GM12864 (cell line): ENCODE measurements around the gene IBA57.
A peak's percentile ranks its signal among the peaks of the same experiment; 100 is the strongest.

Experiments
- DNase-seq: peaks from one replicate; pipeline ENCODE4 v3.0.0-alpha.2; 2011; ENCODE audit warnings: low read depth
- H3K4me3 ChIP-seq: 2 replicates; pipeline ENCODE4 v1.5.1; 2011; ENCODE audit warnings: mild to moderate bottlenecking, low read depth, low read length, control low read depth
- TF ChIP-seq, protein P1 (sequence below): IDR thresholded peaks from 2 replicates; pipeline ENCODE4 v1.5.1; 2011; ENCODE audit warnings: low read depth, mild to moderate bottlenecking, moderate library complexity, low read length, control low read depth, inconsistent platforms; ENCODE audit errors: missing control alignments

IBA57 gene

DNA sequence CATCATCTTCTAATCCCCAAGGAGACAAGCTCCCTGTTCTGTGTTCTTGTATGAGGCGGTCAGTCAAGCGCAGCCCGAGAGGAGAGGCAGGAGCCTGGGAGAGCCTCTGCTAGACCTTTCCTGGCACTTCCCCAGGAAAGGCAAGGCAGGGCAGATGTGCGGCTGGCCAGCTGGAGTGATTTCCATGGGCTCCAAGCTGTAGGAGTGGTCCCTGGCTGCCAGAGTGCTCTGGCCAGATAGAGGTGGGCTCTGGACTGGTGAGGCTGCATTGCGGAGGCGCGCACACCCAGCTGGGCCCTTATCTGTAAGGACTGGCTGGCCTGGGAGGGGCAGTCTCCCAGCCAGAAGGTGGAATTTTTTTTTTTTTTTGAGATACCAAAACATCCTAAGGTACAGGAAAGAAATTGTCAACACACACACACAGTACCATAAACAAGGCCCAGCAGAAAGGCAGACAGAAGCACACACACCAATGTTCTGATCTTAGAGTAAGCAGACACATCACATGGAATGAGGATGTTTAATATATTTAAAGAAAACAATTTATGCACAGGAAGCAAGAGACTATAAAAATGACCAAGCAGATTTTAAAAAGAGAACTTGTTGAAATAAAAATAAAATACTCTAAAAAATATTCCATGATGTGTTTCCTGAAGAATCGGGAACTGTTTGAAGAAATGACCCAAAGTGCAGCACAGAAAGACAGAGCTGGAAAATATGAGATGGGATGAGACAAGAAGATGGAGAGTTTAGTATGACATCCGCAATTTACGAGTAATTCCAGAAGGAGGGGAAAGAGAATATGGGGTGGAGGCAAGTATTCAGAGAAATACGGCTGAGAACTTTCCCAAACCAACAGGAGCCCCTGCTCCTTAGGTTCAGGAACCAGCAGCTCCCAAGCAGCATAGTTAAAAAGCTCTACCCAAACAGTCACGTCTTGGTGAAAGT is 13.4 kb downstream of the IBA57 start:
- no peak overlapping the region for H3K4me3 ChIP-seq
- no peak for DNase-seq

DNA sequence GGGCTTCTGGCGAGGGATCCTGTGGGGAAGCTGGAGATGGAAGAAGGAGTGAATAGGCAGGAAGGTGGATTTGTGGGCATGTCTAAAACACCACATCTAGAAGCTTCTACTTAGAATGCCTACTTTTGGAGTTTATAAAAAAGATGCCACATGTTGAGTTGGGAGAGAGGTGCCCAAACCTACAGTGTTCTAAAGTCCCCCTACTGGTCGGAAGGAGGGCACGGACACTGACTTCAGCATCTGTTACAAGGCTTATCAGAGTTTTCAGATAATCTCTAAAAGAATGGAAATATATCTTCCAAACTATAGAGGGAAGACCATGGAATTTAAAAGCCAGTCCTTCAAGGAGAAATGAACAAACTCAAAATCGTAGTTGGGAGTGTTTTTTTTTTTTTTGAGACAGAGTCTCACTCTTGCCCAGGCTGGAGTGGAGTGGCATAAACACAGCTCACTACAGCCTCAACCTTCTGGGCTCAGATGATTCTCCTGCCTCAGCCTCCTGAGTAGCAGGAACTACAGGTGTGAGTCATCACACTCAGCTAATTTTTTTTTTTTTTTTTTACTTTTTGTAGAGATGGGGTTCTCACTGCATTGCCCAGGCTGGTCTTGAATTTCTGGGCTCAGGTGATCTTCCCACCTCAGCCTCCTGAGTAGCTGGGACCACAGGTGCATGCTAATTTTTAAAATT is 14.8 kb downstream of the IBA57 start:
- DNase-seq, result no peak
- TF ChIP-seq, protein P1, sequence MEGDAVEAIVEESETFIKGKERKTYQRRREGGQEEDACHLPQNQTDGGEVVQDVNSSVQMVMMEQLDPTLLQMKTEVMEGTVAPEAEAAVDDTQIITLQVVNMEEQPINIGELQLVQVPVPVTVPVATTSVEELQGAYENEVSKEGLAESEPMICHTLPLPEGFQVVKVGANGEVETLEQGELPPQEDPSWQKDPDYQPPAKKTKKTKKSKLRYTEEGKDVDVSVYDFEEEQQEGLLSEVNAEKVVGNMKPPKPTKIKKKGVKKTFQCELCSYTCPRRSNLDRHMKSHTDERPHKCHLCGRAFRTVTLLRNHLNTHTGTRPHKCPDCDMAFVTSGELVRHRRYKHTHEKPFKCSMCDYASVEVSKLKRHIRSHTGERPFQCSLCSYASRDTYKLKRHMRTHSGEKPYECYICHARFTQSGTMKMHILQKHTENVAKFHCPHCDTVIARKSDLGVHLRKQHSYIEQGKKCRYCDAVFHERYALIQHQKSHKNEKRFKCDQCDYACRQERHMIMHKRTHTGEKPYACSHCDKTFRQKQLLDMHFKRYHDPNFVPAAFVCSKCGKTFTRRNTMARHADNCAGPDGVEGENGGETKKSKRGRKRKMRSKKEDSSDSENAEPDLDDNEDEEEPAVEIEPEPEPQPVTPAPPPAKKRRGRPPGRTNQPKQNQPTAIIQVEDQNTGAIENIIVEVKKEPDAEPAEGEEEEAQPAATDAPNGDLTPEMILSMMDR, result peak; percentile 43
- no peak overlapping the region for H3K4me3 ChIP-seq

More for the DNA sequence above, 13.4 kb downstream of the IBA57 start:
- TF ChIP-seq, protein P1, result no peak

DNA sequence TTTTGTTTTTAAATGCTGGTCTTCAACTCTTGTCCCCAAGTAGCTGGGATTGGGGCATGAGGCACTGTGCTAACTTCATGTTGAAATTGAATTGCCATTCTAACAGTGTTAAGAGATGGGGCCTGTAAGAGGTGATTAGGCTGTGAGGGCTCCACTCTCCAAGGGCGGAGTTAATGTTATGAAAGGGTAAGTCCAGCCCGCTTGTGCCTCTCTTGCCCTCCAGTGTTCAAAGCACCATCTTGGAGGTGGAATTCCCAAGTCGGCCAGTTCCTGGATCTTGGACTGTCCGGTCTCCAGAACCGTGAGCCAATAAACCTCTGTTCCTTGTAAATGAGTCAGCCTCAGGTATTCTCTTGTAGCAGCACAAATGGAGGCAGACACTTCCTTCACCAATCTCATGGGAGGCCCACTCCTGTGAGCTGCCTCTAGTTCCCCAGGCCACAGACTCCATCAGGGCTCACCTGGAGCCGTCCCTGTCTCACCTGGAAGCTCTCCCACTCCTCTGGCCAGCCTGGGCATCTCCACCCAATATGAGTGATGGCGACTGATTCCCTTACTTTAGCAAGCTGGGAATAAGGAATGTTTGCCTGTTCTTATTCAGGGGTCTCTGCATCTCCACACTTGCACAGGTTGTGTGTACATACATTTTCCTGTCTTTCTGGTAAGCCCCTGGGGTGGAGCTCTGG is 15.5 kb downstream of the IBA57 start:
- TF ChIP-seq, protein P1, result no peak
- H3K4me3 ChIP-seq, result no peak overlapping the region
- no peak for DNase-seq

DNA sequence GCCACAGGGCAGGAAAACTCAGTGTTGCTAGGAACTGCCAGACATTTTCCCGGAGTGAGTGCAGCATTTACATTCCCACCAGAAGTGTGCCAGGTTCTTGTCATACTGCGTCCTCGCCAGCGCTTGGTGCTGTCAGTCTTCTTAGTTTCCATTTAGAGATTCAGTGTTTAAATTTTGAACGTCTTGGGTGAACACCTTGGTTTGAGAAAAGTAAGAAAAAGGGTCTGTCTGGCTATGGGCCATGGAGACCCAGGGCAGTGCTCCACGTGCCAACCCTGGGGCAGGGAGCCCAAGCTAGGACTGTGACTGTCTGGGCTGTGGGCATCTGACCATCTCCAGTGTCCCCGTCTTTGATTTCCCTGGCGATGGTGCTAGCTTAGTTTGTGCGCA is 16.0 kb downstream of the IBA57 start:
- TF ChIP-seq, protein P1, result no peak
- DNase-seq, result no peak
- H3K4me3 ChIP-seq, result no peak overlapping the region

DNA sequence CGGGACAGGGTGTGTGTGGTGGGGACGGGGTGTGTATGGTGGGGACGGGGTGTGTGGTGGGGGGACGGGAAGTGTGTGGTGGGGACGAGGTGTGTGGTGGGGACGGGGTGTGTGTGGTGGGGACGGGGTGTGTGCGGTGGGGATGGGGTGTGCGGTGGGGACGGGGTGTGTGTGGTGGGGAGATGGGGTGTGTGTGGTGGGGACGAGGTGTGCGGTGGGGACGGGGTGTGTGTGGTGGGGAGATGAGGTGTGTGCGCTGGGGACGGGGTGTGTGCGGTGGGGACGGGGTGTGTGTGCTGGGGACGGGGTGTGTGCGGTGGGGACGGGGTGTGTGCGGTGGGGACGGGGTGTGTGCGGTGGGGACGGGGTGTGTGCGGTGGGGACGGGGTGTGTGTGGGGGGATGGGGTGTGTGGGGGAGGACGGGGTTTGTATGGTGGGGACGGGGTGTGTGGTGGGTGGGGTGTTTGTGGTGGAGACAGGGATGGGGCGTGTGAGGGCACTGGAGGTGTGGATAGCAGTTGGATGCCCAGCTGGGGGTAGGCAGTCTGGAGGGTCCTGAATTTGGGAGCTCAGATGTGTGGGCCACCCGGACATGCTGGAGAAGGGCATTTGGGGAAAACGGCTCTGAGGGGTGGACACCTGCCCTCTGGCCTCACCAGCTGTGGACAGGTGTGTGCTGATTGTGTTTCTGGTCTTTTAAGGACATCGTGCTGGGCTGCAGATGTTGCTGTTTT is 16.9 kb downstream of the IBA57 start:
- H3K4me3 ChIP-seq, result no peak overlapping the region
- no peak for DNase-seq
- TF ChIP-seq, protein P1, result no peak

DNA sequence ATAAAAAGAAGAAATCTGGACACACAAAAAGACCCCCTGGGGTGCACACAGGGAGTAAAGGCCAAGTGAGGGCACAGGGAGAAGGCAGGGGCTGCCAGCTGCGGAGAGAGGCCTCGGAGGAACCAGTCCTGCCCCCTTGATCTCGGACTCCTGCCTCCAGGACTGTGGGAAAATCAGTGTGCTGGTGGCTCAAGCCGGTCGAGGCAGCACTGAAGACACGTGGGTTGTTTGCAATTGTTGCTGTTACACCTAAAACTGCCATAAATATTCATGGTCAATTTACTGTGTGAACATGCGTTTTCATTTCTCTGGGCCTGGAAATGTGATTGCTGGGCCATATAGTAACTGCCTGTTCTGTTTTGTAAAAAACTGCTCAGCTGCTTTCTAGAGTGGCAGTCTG is 18.5 kb downstream of the IBA57 start:
- H3K4me3 ChIP-seq, result no peak overlapping the region
- TF ChIP-seq, protein P1, result no peak
- DNase-seq, result no peak
